Spleen (tissue), 11 donors: Measurements from ENCODE around the gene SSBP3. TPM values are rescaled to one million over a fixed set of nuclear protein-coding genes. Genes with fewer than 3 reads are reported as not detected.

Experiments
- DNase-seq: peaks from one replicate; pipeline ENCODE4 v3.0.0-alpha.2; 2020
- H3K27ac ChIP-seq, 8 donors: fragments of 200-600 bp; sonication (generic) in 7 of 8; 1 replicate in 4 of 8; 2 replicates in 4 of 8; pipeline versions ENCODE4 v1.5.0 to v1.8.0; 2016 to 2021; ENCODE audit warnings: inconsistent platforms in 4 of 8, mild to moderate bottlenecking in 4 of 8, moderate library complexity in 1 of 8
- H3K27me3 ChIP-seq, 7 donors: fragments of 200-600 bp; sonication (generic) in 6 of 7; replicated peaks in 1 of 7; 1 replicate in 4 of 7; 2 replicates in 3 of 7; pipeline versions ENCODE4 v1.5.0 to v1.8.0; 2016 to 2021; ENCODE audit warnings: inconsistent platforms in 3 of 7, mild to moderate bottlenecking in 1 of 7
- H3K36me3 ChIP-seq, 6 donors: fragments of 200-600 bp; sonication (generic) in 5 of 6; 1 replicate in 4 of 6; 2 replicates in 2 of 6; pipeline versions ENCODE4 v1.5.0 to v1.8.0; 2016 to 2021; ENCODE audit warnings: inconsistent platforms in 2 of 6
- H3K4me1 ChIP-seq, 6 donors: fragments of 200-600 bp; sonication (generic) in 5 of 6; 1 replicate in 3 of 6; 2 replicates in 3 of 6; pipeline versions ENCODE4 v1.5.0 to v1.8.0; 2016 to 2021; ENCODE audit warnings: inconsistent platforms in 3 of 6
- H3K4me3 ChIP-seq, 8 donors: fragments of 200-600 bp; sonication (generic) in 7 of 8; 1 replicate in 4 of 8; 2 replicates in 4 of 8; pipeline versions ENCODE4 v1.5.0 to v1.8.0; 2016 to 2021; ENCODE audit warnings: inconsistent platforms in 4 of 8, mild to moderate bottlenecking in 4 of 8, moderate library complexity in 2 of 8
- H3K9me3 ChIP-seq, 8 donors: fragments of 200-600 bp; sonication (generic) in 7 of 8; 1 replicate in 4 of 8; 2 replicates in 4 of 8; pipeline versions ENCODE4 v1.5.0 to v1.8.0; 2016 to 2021; ENCODE audit warnings: inconsistent platforms in 4 of 8
- POLR2A ChIP-seq, 3 donors: fragments of 450-650 bp; IDR thresholded peaks; one replicate each; pipeline ENCODE4 v1.5.1; 2017; ENCODE audit warnings: antibody characterized with exemption in 3 of 3, mild to moderate bottlenecking in 1 of 3
- POLR2AphosphoS5 ChIP-seq, 3 donors: sonication (generic); formaldehyde crosslinking; IDR thresholded peaks; one replicate each; pipeline ENCODE4 v1.5.1; 2017; ENCODE audit warnings: antibody characterized with exemption in 3 of 3
- WGBS, 5 donors: extraction: QIAGEN DNeasy Blood & Tissue Kit in 3 of 5; methylation state at CpG; one replicate each; pipeline versions ENCODE4 v1.1.5 to v1.1.7; 2013 to 2018; 5-methylcytosine and 5-hydroxymethylcytosine counted together
- intact Hi-C: fragments of 100-400 bp; cut with DNase I; formaldehyde crosslinking; loops from one replicate; pipeline ENCODE4 v1.15.0; 2023; ENCODE audit warnings: low total_unique reads
- polyA plus RNA-seq, 3 donors: library from polyadenylated mRNA; stranded (reverse); fragments of 200-250 nt; gene quantifications; one replicate each; pipeline ENCODE4 v1.2.1, GENCODE V29; 2013
- total RNA-seq, 7 donors: library from RNA; depleted of rRNA in 3 of 7; stranded (reverse); fragments of >200 nt in 3 of 7; fragmentation: NEBNext Ultra II Directional in 4 of 7; extraction: Animal tissue kit (Norgen Biotek cat#: 25700) in 4 of 7; gene quantifications; one replicate each; pipeline versions ENCODE4 v1.1.0 to v1.2.1, GENCODE V29; 2016 to 2021
- TF ChIP-seq, protein P1 (sequence below), 11 experiments: fragments of 200-600 bp in 7 of 11; fragments of 450-650 bp in 4 of 11; sonication (generic) in 4 of 11; IDR thresholded peaks in 8 of 11; conservative IDR thresholded peaks in 3 of 11; 1 replicate in 7 of 11; 2 replicates in 4 of 11; pipeline versions ENCODE4 v1.4.0 to v1.8.0; 2016 to 2021; ENCODE audit warnings: antibody characterized with exemption in 11 of 11, inconsistent platforms in 4 of 11, mild to moderate bottlenecking in 1 of 11
- donor health status: healthy with polysubstance abuse.
- donor health status: DM: no; HTN: no; CAD: no; lungs with moderate emphysema.
- donor health status: DM: no; HTN: no; CAD: no.
- donor health status: Bipolar disorder and iron deficiency.
- donor health status: healthy.
- donor health status: DM: no; HTN: no; CAD: no.
- donor health status: DM: yes; HTN: yes; CAD: no.

Gene SSBP3
- total and polyA plus RNA-seq, 10 donors = 14.4 to 73.5 (median 26.3) TPM

- H3K9me3 ChIP-seq = no peaks in the 10 kb centered on the region
- no peak for DNase-seq
- 76 to 97% (median 88%) methylated on average over 3 to 5 of the region's 5 CpGs for WGBS, 5 donors
- intact Hi-C loops = no loop called here
- H3K4me3 ChIP-seq = no peak overlapping the region
- H3K27me3 ChIP-seq = no peaks in the 10 kb centered on the region
- peaks cover 18 to 83% (median 56%) of the 10 kb centered on the region in 6 donors for H3K4me1 ChIP-seq
- H3K36me3 ChIP-seq = no peaks in the 10 kb centered on the region
- peak in 1 of 3 donors; percentile 2 for TF ChIP-seq POLR2AphosphoS5 (IDR thresholded peaks at IDR 0.05)
- TF ChIP-seq, protein P1, sequence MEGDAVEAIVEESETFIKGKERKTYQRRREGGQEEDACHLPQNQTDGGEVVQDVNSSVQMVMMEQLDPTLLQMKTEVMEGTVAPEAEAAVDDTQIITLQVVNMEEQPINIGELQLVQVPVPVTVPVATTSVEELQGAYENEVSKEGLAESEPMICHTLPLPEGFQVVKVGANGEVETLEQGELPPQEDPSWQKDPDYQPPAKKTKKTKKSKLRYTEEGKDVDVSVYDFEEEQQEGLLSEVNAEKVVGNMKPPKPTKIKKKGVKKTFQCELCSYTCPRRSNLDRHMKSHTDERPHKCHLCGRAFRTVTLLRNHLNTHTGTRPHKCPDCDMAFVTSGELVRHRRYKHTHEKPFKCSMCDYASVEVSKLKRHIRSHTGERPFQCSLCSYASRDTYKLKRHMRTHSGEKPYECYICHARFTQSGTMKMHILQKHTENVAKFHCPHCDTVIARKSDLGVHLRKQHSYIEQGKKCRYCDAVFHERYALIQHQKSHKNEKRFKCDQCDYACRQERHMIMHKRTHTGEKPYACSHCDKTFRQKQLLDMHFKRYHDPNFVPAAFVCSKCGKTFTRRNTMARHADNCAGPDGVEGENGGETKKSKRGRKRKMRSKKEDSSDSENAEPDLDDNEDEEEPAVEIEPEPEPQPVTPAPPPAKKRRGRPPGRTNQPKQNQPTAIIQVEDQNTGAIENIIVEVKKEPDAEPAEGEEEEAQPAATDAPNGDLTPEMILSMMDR (IDR thresholded peaks at IDR 0.05 in 8 of 11, conservative IDR thresholded peaks at IDR 0.05 in 3 of 11) = no peak
- TF ChIP-seq POLR2A (IDR thresholded peaks at IDR 0.05) = no peak
- H3K27ac ChIP-seq = peak overlapping the region; percentile 14 to 91 (median 84)
These were observed 132.4 kb downstream of the SSBP3 start for GRCh38 chr1:54273795-54274163.

DNA sequence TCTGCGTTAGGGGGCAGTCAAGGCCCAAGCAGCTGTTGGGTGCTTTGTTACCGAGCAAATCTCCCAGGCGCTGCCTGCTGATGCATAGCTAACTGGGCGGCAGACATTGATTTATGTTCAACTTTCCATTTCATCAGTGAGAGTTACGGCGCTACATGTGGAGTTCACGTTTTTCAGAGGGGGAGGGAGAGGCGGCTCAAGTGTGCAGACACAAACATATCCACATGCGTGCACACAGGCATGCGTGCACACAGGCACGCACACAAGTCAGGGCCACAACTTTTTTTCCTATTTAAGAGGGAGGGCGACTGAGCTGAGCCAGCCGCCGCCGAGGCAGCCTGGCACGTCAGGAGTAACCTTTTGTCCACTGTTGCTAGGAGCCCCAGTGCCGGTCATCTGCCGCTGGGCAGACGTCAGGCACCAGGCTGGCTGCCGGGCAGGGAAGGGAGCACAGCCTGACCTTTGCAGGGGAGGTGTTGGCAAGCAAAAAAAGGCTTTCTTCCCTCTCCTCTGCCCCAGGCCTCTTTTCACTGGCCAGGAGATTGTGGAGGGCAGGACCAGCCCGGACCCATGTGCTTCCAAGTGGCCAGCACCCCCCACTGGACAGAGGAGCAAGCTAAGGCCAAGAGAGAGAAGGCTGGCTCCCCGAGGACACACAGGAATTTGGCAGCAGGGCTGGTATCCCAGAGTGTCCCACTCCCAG lies 133.0 kb downstream of the SSBP3 start:
- peaks cover 13 to 83% (median 51%) of the 10 kb centered on the region in 6 donors for H3K4me1 ChIP-seq
- H3K4me3 ChIP-seq = no peak overlapping the region
- H3K27me3 ChIP-seq = no peaks in the 10 kb centered on the region
- no peaks in the 10 kb centered on the region for H3K36me3 ChIP-seq
- H3K9me3 ChIP-seq = no peaks in the 10 kb centered on the region
- TF ChIP-seq POLR2AphosphoS5 (IDR thresholded peaks at IDR 0.05) (peak; percentile 66 to 81 (median 70)), POLR2A (IDR thresholded peaks at IDR 0.05) (no peak)
- TF ChIP-seq, protein P1 (IDR thresholded peaks at IDR 0.05 in 8 of 11, conservative IDR thresholded peaks at IDR 0.05 in 3 of 11) = peak in 4 of 11 experiments; percentile 3 to 30 (median 19)
- peak overlapping the region in 7 of 8 donors; percentile 71 to 91 (median 85) for H3K27ac ChIP-seq
- 57 to 89% (median 78%) methylated on average over 20 to 22 of the region's 22 CpGs for WGBS, 5 donors
- DNase-seq = no peak
- intact Hi-C loops = no loop called here

GRCh38 chr1:54272772-54273091 lies 133.5 kb downstream of the SSBP3 start:
- Histone ChIP-seq H3K4me3 (no peak overlapping the region), H3K4me1 (peaks cover 9 to 80% (median 45%) of the 10 kb centered on the region in 6 donors), H3K36me3 (no peaks in the 10 kb centered on the region), H3K27me3 (no peaks in the 10 kb centered on the region), H3K27ac (peak overlapping the region in 7 of 8 donors; percentile 71 to 91 (median 85)), H3K9me3 (no peaks in the 10 kb centered on the region)
- intact Hi-C loops = no loop called here
- 74 to 98% (median 77%) methylated on average over 3 to 4 of the region's 4 CpGs for WGBS, 5 donors
- no peak for TF ChIP-seq POLR2A (IDR thresholded peaks at IDR 0.05)
- TF ChIP-seq, protein P1 (IDR thresholded peaks at IDR 0.05 in 8 of 11, conservative IDR thresholded peaks at IDR 0.05 in 3 of 11) = peak in 4 of 11 experiments; percentile 12 to 45 (median 34)
- DNase-seq = no peak

DNA sequence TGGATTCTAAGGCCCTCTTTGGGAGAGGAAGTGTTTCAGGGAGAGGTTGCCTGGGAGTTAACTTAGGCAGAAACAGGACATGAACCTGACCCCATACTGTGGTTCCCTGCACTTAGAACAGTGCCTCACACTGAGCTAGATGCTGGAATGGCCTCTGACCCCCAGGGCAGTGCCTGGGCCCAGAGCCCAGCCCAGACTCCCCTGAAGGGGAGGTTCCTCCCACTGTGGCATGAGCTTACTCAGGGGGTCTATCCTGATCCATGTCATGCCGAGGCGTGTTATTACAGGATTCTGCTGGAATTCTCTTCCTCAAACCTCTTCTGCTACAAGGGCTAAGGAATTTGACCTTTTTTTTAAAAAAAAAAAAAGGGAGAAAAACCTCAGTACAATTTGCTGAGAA lies 134.1 kb downstream of the SSBP3 start:
- WGBS, 5 donors = 69 to 90% (median 85%) methylated on average over 2 of the region's 2 CpGs
- peak in 1 of 3 donors; percentile 36 for TF ChIP-seq POLR2AphosphoS5 (IDR thresholded peaks at IDR 0.05)
- TF ChIP-seq, protein P1 (IDR thresholded peaks at IDR 0.05 in 8 of 11, conservative IDR thresholded peaks at IDR 0.05 in 3 of 11) = no peak
- H3K27me3 ChIP-seq = no peaks in the 10 kb centered on the region
- no peaks in the 10 kb centered on the region for H3K36me3 ChIP-seq
- no peaks in the 10 kb centered on the region for H3K9me3 ChIP-seq
- H3K4me3 ChIP-seq = no peak overlapping the region
- no peak for DNase-seq
- H3K4me1 ChIP-seq = peaks cover 4 to 74% (median 43%) of the 10 kb centered on the region in 6 donors
- H3K27ac ChIP-seq = peak overlapping the region in 7 of 8 donors; percentile 71 to 91 (median 85)
- intact Hi-C loops = no loop called here
